Measurements from ENCODE around the gene TEX264.
A peak's percentile ranks its signal among the peaks of the same experiment; 100 is the strongest.

The TEX264 gene

GRCh38 chr3:51668756-51669155 lies 2.3 kb upstream of the TEX264 start:
- ATAC-seq: no peak
- no peak for TF ChIP-seq ESRRG (CRISPR knock-in tag; IDR thresholded peaks at IDR 0.05)
- TF ChIP-seq ZNF565 (CRISPR knock-in tag; conservative IDR thresholded peaks at IDR 0.05; ENCODE audit: low read depth): no peak
- TF ChIP-seq PPARA (CRISPR knock-in tag; IDR thresholded peaks at IDR 0.05; ENCODE audit: borderline replicate concordance): no peak
- TF ChIP-seq ZNF70 (CRISPR knock-in tag; IDR thresholded peaks at IDR 0.05): no peak
- TF ChIP-seq OSR1 (CRISPR knock-in tag; IDR thresholded peaks at IDR 0.05): no peak

- peak; percentile 69 for ATAC-seq
- TF ChIP-seq PPARA (CRISPR knock-in tag; IDR thresholded peaks at IDR 0.05; ENCODE audit: borderline replicate concordance) (no peak), ZNF8 (CRISPR knock-in tag; IDR thresholded peaks at IDR 0.05) (no peak), ZNF70 (CRISPR knock-in tag; IDR thresholded peaks at IDR 0.05) (no peak), RARB (CRISPR knock-in tag; IDR thresholded peaks at IDR 0.05) (no peak), POU6F1 (CRISPR knock-in tag; IDR thresholded peaks at IDR 0.05; ENCODE audit: borderline replicate concordance, low read depth) (no peak), ZC3H10 (CRISPR knock-in tag; IDR thresholded peaks at IDR 0.05) (no peak), ARNTL (CRISPR knock-in tag; IDR thresholded peaks at IDR 0.05; ENCODE audit: borderline replicate concordance, low read depth) (no peak), OSR1 (CRISPR knock-in tag; IDR thresholded peaks at IDR 0.05) (no peak), PATZ1 (CRISPR knock-in tag; IDR thresholded peaks at IDR 0.05; ENCODE audit: borderline replicate concordance) (no peak)
Measured at GRCh38 chr3:51669241-51670052, 1.6 kb upstream of the TEX264 start.

- TF ChIP-seq PPARA (CRISPR knock-in tag; IDR thresholded peaks at IDR 0.05; ENCODE audit: borderline replicate concordance) (no peak), ESRRG (CRISPR knock-in tag; IDR thresholded peaks at IDR 0.05) (no peak), CREB5 (CRISPR knock-in tag; IDR thresholded peaks at IDR 0.05; ENCODE audit: low read depth) (no peak), ZC3H10 (CRISPR knock-in tag; IDR thresholded peaks at IDR 0.05) (no peak), ZFP30 (CRISPR knock-in tag; IDR thresholded peaks at IDR 0.05) (no peak), ZNF70 (CRISPR knock-in tag; IDR thresholded peaks at IDR 0.05) (no peak), CSDC2 (CRISPR knock-in tag; IDR thresholded peaks at IDR 0.05) (no peak), GLIS3 (CRISPR knock-in tag; IDR thresholded peaks at IDR 0.05) (no peak)
- no peak for ATAC-seq
Measured at GRCh38 chr3:51670053-51670822, 814 bp upstream of the TEX264 start.

- peak; percentile 86 for ATAC-seq
- no peak for TF ChIP-seq TSHZ2 (CRISPR knock-in tag; IDR thresholded peaks at IDR 0.05)
- no peak for TF ChIP-seq ZNF565 (CRISPR knock-in tag; conservative IDR thresholded peaks at IDR 0.05; ENCODE audit: low read depth)
- TF ChIP-seq ISL1 (CRISPR knock-in tag; IDR thresholded peaks at IDR 0.05): no peak
- TF ChIP-seq POU6F1 (CRISPR knock-in tag; IDR thresholded peaks at IDR 0.05; ENCODE audit: borderline replicate concordance, low read depth): no peak
- no peak for TF ChIP-seq CSRNP3 (CRISPR knock-in tag; IDR thresholded peaks at IDR 0.05)
- no peak for TF ChIP-seq ZNF70 (CRISPR knock-in tag; IDR thresholded peaks at IDR 0.05)
- TF ChIP-seq GLIS3 (CRISPR knock-in tag; IDR thresholded peaks at IDR 0.05): no peak
- no peak for TF ChIP-seq ZC3H10 (CRISPR knock-in tag; IDR thresholded peaks at IDR 0.05)
- TF ChIP-seq SNAI2 (CRISPR knock-in tag; IDR thresholded peaks at IDR 0.05): no peak
- no peak for TF ChIP-seq ZNF8 (CRISPR knock-in tag; IDR thresholded peaks at IDR 0.05)
- TF ChIP-seq ESRRG (CRISPR knock-in tag; IDR thresholded peaks at IDR 0.05): no peak
- TF ChIP-seq TOX (CRISPR knock-in tag; IDR thresholded peaks at IDR 0.05; ENCODE audit: borderline replicate concordance): no peak
Measured at GRCh38 chr3:51671734-51672475, 853 bp downstream of the TEX264 start.

All from SK-N-SH treated with all-trans-retinoic acid at 6 μM for 48 hours (cell line).